Mucosa of descending colon (tissue), 3 donors: ENCODE results near the gene WARS2. TPM values are rescaled to one million over a fixed set of nuclear protein-coding genes. Genes with fewer than 3 reads are reported as not detected.
A peak's percentile ranks its signal among the peaks of the same experiment; 100 is the strongest.

Experiments
- ATAC-seq: fragments of 200-7000 bp; cut with Tn5 transposase; one replicate; pipeline ENCODE4 v1.9.1; 2020; ENCODE audit warnings: mild to moderate bottlenecking, moderate library complexity
- DNase-seq, 3 donors: peaks; one replicate each; pipeline ENCODE4 v3.0.0-alpha.2; 2020
- H3K36me3 ChIP-seq: fragments of 200-600 bp; one replicate; pipeline ENCODE4 v1.8.0; 2021; ENCODE audit warnings: low read depth, mild to moderate bottlenecking
- H3K4me1 ChIP-seq: fragments of 200-600 bp; one replicate; pipeline ENCODE4 v1.8.0; 2021; ENCODE audit warnings: low read depth, mild to moderate bottlenecking
- H3K4me3 ChIP-seq: fragments of 200-600 bp; one replicate; pipeline ENCODE4 v1.8.0; 2021; ENCODE audit warnings: mild to moderate bottlenecking
- H3K9me3 ChIP-seq: fragments of 200-600 bp; one replicate; pipeline ENCODE4 v1.8.0; 2021; ENCODE audit warnings: mild to moderate bottlenecking
- CTCF ChIP-seq: fragments of 200-600 bp; IDR thresholded peaks from one replicate; pipeline ENCODE4 v1.8.0; 2022; ENCODE audit warnings: antibody characterized with exemption, mild to moderate bottlenecking
- intact Hi-C, 2 donors: fragments of 100-400 bp; cut with DNase I in 1 of 2; cut with micrococcal nuclease in 1 of 2; formaldehyde crosslinking; loops; one replicate each; pipeline versions ENCODE4 v1.11.0 to v1.11.1; 2022; cut with DNase I, micrococcal nuclease
- total RNA-seq, 3 donors: library from RNA; stranded (reverse); fragmentation: NEBNext Ultra II Directional in 2 of 3; extraction: Animal tissue kit (Norgen Biotek cat#: 25700) in 2 of 3; gene quantifications; one replicate each; pipeline versions ENCODE4 v1.2.1 to v1.2.4, GENCODE V29; 2021 to 2023
- donor health status: DM: no; HTN: no; CAD: no; lungs with moderate emphysema.
- donor health status: DM: no; HTN: no; CAD: no.
- donor health status: DM: no; HTN: yes; CAD: no.

The WARS2 gene
- total RNA-seq, 3 donors from 2014 or later: 10.5 to 14.9 (median 14.5) TPM

- peaks cover 5% of the 10 kb centered on the region for H3K4me1 ChIP-seq
- DNase-seq (peak in 1 of 3 donors; percentile 10), ATAC-seq (peak; percentile 92)
- H3K4me3 ChIP-seq: no peak overlapping the region
- H3K9me3 ChIP-seq: peaks cover 12% of the 10 kb centered on the region
- TF ChIP-seq CTCF: no peak
- no peaks in the 10 kb centered on the region for H3K36me3 ChIP-seq
- intact Hi-C loops: no loop called here
These were observed 23.7 kb downstream of the WARS2 start for GRCh38 chr1:119116725-119117124.

DNA sequence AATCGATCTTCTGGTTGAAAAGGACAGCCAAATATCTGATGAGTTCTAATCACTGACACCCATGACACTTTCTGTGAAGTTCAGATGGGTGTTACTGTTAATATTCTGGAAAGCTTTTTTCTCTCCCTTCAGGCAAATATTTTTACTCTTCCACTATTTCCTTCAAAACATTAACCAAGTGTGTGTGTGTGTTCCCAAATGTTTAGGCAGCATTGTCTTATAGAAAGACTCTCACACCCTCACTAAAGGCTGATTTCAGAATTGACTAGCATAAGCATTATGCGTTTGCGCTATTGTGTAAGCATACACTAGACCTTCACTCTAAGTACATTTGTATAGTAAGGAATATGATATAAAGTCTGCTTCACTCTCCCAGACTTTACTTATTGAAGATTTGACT lies 24.7 kb downstream of the WARS2 start:
- no peak for ATAC-seq
- intact Hi-C loops: no loop called here
- Histone ChIP-seq H3K36me3 (no peaks in the 10 kb centered on the region), H3K4me1 (peaks cover 5% of the 10 kb centered on the region), H3K9me3 (peaks cover 6% of the 10 kb centered on the region), H3K4me3 (no peak overlapping the region)
- DNase-seq: no peak
- TF ChIP-seq CTCF: no peak

DNA sequence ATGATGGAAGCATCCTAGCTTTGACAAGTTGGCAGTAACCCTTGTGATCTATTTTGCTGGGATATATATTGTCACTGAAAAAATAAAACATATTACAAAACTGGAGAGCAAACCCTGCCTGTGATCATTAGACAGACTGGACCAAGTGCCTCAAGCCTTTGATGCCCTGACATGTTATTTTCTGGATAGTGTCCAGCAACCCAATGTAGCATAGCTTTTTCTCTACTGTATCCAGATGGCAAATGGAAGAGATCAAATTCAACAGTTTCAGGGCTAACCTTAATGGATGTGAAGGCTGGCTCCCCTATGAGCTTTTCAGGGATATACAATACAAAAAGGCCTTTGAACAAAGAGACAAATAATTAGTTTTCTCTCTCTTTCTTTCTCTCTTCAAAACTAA lies 25.1 kb downstream of the WARS2 start:
- ATAC-seq: no peak
- no peak for TF ChIP-seq CTCF
- H3K4me1 ChIP-seq: peaks cover 5% of the 10 kb centered on the region
- intact Hi-C loops: no loop called here
- H3K9me3 ChIP-seq: peaks cover 6% of the 10 kb centered on the region
- no peak overlapping the region for H3K4me3 ChIP-seq
- no peaks in the 10 kb centered on the region for H3K36me3 ChIP-seq
- DNase-seq: no peak

- no peak for TF ChIP-seq CTCF
- peaks cover 5% of the 10 kb centered on the region for H3K4me1 ChIP-seq
- intact Hi-C loops: no loop called here
- H3K4me3 ChIP-seq: no peak overlapping the region
- H3K9me3 ChIP-seq: peaks cover 6% of the 10 kb centered on the region
- H3K36me3 ChIP-seq: no peaks in the 10 kb centered on the region
- no peak for DNase-seq
- ATAC-seq: no peak
These were observed 25.7 kb downstream of the WARS2 start for GRCh38 chr1:119114786-119115185.

DNA sequence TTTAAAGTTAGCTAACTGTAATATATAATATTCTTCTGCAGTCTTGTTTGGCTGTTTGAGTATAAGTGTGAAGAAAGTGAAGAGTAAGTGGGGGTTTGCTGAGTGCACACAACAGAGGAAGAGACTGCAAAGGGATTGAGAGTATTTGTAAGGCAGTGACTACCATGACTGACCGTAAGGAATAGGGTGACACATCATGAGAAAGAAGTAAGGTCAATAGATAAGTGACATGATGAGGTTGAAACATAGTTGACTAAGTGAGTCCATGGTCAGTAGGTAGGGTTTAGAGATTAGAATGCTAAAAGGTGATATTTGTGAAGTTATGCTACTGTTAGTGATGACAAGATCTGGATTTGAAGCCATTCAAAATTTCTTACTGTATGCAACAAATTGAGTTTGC lies 27.7 kb downstream of the WARS2 start:
- intact Hi-C loops: no loop called here
- Histone ChIP-seq H3K4me1 (peaks cover 5% of the 10 kb centered on the region), H3K9me3 (no peaks in the 10 kb centered on the region), H3K36me3 (no peaks in the 10 kb centered on the region), H3K4me3 (no peak overlapping the region)
- DNase-seq (no peak), ATAC-seq (no peak)
- no peak for TF ChIP-seq CTCF

DNA sequence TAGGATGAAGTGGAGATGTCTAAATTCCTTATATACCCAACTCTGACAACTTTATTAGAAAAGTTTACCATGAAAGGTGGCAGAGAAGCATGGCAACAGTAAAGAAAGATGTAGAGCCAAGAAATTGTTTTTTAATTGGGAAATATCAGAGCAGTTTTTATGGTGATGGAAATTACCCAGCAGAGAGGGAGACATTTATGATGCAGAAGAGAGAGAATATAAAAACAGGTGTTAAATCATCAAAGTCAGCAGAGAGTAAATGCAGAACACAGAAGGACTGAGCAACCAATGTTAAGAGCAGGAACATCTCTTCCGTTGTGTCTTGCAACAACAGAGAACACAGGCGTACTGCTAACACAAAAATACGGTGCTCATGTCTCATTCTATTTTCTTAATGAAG lies 28.2 kb downstream of the WARS2 start:
- Histone ChIP-seq H3K36me3 (no peaks in the 10 kb centered on the region), H3K4me1 (peaks cover 5% of the 10 kb centered on the region), H3K4me3 (no peak overlapping the region), H3K9me3 (no peaks in the 10 kb centered on the region)
- intact Hi-C loops: no loop called here
- DNase-seq (no peak), ATAC-seq (no peak)
- TF ChIP-seq CTCF: no peak
